Neural cell (in vitro differentiated cells): Measurements from ENCODE around the gene ALLC. TPM values are rescaled to one million over a fixed set of nuclear protein-coding genes. Genes with fewer than 3 reads are reported as not detected.

Experiments used
- H2AFZ ChIP-seq: fragments of 200-600, 300-800 bp; sonication (generic), shearing (Covaris generic); 2 replicates; pipeline ENCODE4 v1.6.0; 2014; ENCODE audit warnings: low read depth, mild to moderate bottlenecking, antibody characterized with exemption, low read length, moderate library complexity
- H3F3A ChIP-seq: fragments of 200-600 bp; shearing (Covaris generic); 2 replicates; pipeline ENCODE4 v1.6.1; 2016; ENCODE audit warnings: mild to moderate bottlenecking, moderate library complexity, mixed read lengths, antibody characterized with exemption, low read length; ENCODE audit not compliant: insufficient read depth, poor library complexity, severe bottlenecking
- H3K27ac ChIP-seq: fragments of 200-600, 300-800 bp; sonication (generic), shearing (Covaris generic); 2 replicates; pipeline ENCODE4 v1.5.1; 2014; ENCODE audit warnings: mild to moderate bottlenecking, low read length, moderate library complexity
- H3K27me3 ChIP-seq: fragments of 300-800, 200-600 bp; sonication (generic), shearing (Covaris generic); 2 replicates; pipeline ENCODE4 v1.6.0; 2014; ENCODE audit warnings: mild to moderate bottlenecking, low read depth, low read length, moderate library complexity; ENCODE audit not compliant: insufficient read depth
- H3K36me3 ChIP-seq: fragments of 300-800, 200-600 bp; sonication (generic), shearing (Covaris generic); 2 replicates; pipeline ENCODE4 v1.5.1; 2014; ENCODE audit warnings: mild to moderate bottlenecking, antibody characterized with exemption, low read length, moderate library complexity; ENCODE audit not compliant: insufficient read depth
- H3K4me2 ChIP-seq: fragments of 300-800, 200-600 bp; sonication (generic), shearing (Covaris generic); 2 replicates; pipeline ENCODE4 v1.6.0; 2014; ENCODE audit warnings: mild to moderate bottlenecking, low read length
- H3K4me3 ChIP-seq: fragments of 300-800, 200-600 bp; sonication (generic), shearing (Covaris generic); 2 replicates; pipeline ENCODE4 v1.5.1; 2014; ENCODE audit warnings: mild to moderate bottlenecking, low read length, moderate library complexity
- H3K79me2 ChIP-seq: fragments of 200-600 bp; shearing (Covaris generic); replicated peaks from 2 replicates; pipeline ENCODE4 v1.6.0; 2014; ENCODE audit warnings: mild to moderate bottlenecking, low read length, moderate library complexity; ENCODE audit not compliant: insufficient read depth
- H3K9ac ChIP-seq: fragments of 300-800, 200-600 bp; sonication (generic), shearing (Covaris generic); 2 replicates; pipeline ENCODE4 v1.6.1; 2016; ENCODE audit warnings: mild to moderate bottlenecking, low read length, mixed read lengths
- H3K9me2 ChIP-seq: fragments of 200-600 bp; shearing (Covaris generic); 2 replicates; pipeline ENCODE4 v1.6.1; 2016; ENCODE audit warnings: mild to moderate bottlenecking, low read length, mixed read lengths; ENCODE audit not compliant: insufficient read depth
- H3K9me3 ChIP-seq: fragments of 200-600, 300-800 bp; sonication (generic), shearing (Covaris generic); 2 replicates; pipeline ENCODE4 v1.6.1; 2016; ENCODE audit warnings: mild to moderate bottlenecking, mixed run types, low read length, moderate library complexity, mixed read lengths
- H4K20me1 ChIP-seq: fragments of 200-600 bp; shearing (Covaris generic); 2 replicates; pipeline ENCODE4 v1.6.1; 2016; ENCODE audit warnings: mild to moderate bottlenecking, mixed run types; ENCODE audit not compliant: insufficient read depth
- EP300 ChIP-seq: fragments of 450-650 bp; conservative IDR thresholded peaks from 2 replicates; pipeline ENCODE4 v1.6.1; 2014; ENCODE audit warnings: antibody characterized with exemption, mild to moderate bottlenecking, moderate library complexity; ENCODE audit not compliant: poor library complexity, severe bottlenecking
- EZH2 ChIP-seq: fragments of 200-600, 300-800 bp; shearing (Covaris generic), sonication (generic); IDR thresholded peaks from 2 replicates; pipeline ENCODE4 v1.6.1; 2014; ENCODE audit warnings: antibody characterized with exemption, low read length, borderline replicate concordance, mild to moderate bottlenecking; ENCODE audit not compliant: insufficient read depth, poor library complexity, severe bottlenecking
- MXI1 ChIP-seq: fragments of 450-650 bp; conservative IDR thresholded peaks from 2 replicates; pipeline ENCODE4 v1.6.1; 2014; ENCODE audit warnings: antibody characterized with exemption, mild to moderate bottlenecking; ENCODE audit not compliant: poor library complexity, severe bottlenecking
- POLR2AphosphoS5 ChIP-seq: IDR thresholded peaks from 2 replicates; pipeline ENCODE4 v1.6.1; 2012
- RAD21 ChIP-seq: fragments of 450-650 bp; conservative IDR thresholded peaks from 2 replicates; pipeline ENCODE4 v1.6.1; 2014; ENCODE audit warnings: antibody characterized with exemption, mild to moderate bottlenecking, moderate library complexity
- REST ChIP-seq: IDR thresholded peaks from 2 replicates; pipeline ENCODE4 v1.6.1; 2012; ENCODE audit warnings: borderline replicate concordance
- SMC3 ChIP-seq: fragments of 450-650 bp; conservative IDR thresholded peaks from 2 replicates; pipeline ENCODE4 v1.6.1; 2014; ENCODE audit warnings: antibody characterized with exemption, mild to moderate bottlenecking, moderate library complexity; ENCODE audit not compliant: poor library complexity
- TAF1 ChIP-seq: IDR thresholded peaks from 2 replicates; pipeline ENCODE4 v1.6.1; 2012; ENCODE audit warnings: low read depth
- polyA plus RNA-seq: library from polyadenylated mRNA; depleted of rRNA; stranded (reverse); fragments of >200 nt; gene quantifications from 2 replicates; pipeline ENCODE4 v1.2.3, GENCODE V29; 2014
- TF ChIP-seq, protein P1 (sequence below): fragments of 450-650 bp; IDR thresholded peaks from 2 replicates; pipeline ENCODE4 v1.5.1; 2014; ENCODE audit warnings: antibody characterized with exemption, mild to moderate bottlenecking, moderate library complexity; ENCODE audit not compliant: poor library complexity, severe bottlenecking

The ALLC gene
- polyA plus RNA-seq, 1 donor from 2014 or later = 0.33 TPM

DNA sequence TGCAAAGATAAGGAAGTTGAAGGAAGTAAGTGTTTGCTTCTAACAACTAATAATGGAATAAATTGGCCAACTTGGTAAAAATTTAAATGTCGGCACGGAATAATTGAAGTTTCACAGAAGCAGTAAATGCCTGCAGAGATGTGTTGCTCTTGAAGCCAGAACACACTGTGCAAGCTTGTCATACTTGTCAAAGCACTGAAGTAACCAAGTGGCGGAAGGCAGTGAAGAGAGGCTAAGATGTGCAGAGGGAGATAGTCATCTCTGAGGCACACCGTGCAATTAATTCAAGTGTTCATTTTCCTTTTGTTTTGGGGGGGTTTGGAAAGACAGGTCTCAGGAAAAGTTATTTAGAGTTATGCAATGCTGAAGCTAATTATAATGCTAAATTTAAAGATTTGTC, 50.6 kb downstream of the ALLC start:
- Histone ChIP-seq H3K9me3 (no peaks in the 10 kb centered on the region), H4K20me1 (no peaks in the 10 kb centered on the region), H3K4me2 (no peak overlapping the region), H3K79me2 (no peaks in the 10 kb centered on the region), H3K4me3 (no peak overlapping the region), H3K27me3 (no peaks in the 10 kb centered on the region), H3F3A (no peaks in the 10 kb centered on the region), H3K27ac (no peak overlapping the region), H3K9ac (no peak overlapping the region), H3K9me2 (no peaks in the 10 kb centered on the region), H3K36me3 (no peaks in the 10 kb centered on the region), H2AFZ (no peak overlapping the region)
- TF ChIP-seq REST (no peak), SMC3 (no peak), POLR2AphosphoS5 (peak; percentile 38)
- TF ChIP-seq, protein P1, sequence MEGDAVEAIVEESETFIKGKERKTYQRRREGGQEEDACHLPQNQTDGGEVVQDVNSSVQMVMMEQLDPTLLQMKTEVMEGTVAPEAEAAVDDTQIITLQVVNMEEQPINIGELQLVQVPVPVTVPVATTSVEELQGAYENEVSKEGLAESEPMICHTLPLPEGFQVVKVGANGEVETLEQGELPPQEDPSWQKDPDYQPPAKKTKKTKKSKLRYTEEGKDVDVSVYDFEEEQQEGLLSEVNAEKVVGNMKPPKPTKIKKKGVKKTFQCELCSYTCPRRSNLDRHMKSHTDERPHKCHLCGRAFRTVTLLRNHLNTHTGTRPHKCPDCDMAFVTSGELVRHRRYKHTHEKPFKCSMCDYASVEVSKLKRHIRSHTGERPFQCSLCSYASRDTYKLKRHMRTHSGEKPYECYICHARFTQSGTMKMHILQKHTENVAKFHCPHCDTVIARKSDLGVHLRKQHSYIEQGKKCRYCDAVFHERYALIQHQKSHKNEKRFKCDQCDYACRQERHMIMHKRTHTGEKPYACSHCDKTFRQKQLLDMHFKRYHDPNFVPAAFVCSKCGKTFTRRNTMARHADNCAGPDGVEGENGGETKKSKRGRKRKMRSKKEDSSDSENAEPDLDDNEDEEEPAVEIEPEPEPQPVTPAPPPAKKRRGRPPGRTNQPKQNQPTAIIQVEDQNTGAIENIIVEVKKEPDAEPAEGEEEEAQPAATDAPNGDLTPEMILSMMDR = no peak

DNA sequence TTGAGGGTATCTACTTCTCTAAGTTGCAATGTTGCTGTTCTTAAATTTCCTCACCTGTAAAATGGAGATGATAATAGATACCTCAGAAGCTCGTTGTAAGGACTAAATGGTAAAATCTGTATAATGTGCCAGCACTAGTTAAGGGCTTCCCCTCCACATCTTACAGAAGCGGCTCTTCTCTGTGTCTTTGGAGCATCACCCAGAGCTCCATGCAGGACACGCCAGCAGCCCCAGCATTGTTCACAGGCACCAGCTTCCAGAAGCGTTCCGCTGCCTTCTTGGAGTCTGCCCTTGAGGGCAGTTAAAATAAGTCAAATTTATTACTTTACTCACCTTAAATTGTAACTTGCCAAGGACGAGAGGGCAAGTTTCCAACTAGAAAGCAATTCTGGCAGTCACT, 51.2 kb downstream of the ALLC start:
- Histone ChIP-seq H3K9me3 (no peaks in the 10 kb centered on the region), H3K36me3 (no peaks in the 10 kb centered on the region), H3K27ac (no peak overlapping the region), H3K9me2 (no peaks in the 10 kb centered on the region), H3K9ac (no peak overlapping the region), H4K20me1 (no peaks in the 10 kb centered on the region), H3K79me2 (no peaks in the 10 kb centered on the region), H3F3A (no peaks in the 10 kb centered on the region), H3K4me2 (no peak overlapping the region), H3K27me3 (no peaks in the 10 kb centered on the region), H2AFZ (no peak overlapping the region), H3K4me3 (no peak overlapping the region)
- TF ChIP-seq SMC3 (no peak), RAD21 (no peak), EP300 (no peak), MXI1 (no peak), TAF1 (no peak), REST (no peak), EZH2 (no peak), POLR2AphosphoS5 (no peak)
- TF ChIP-seq, protein P1 = no peak
